HL-60 (cell line): ENCODE data around the gene ROBO1.

ENCODE experiments used
- DNase-seq, 2 experiments: peaks; one replicate each; pipeline ENCODE4 v3.0.0-alpha.2; 2010 to 2020; ENCODE audit warnings: low read depth in 1 of 2, low spot score in 1 of 2
- H3K27ac ChIP-seq: fragments of 250-450 bp; sonication (Bioruptor Pico); replicated peaks from 2 replicates; pipeline ENCODE4 v1.5.1; 2020; ENCODE audit warnings: mild to moderate bottlenecking, moderate library complexity
- H3K27me3 ChIP-seq: fragments of 250-450 bp; sonication (Bioruptor Pico); 2 replicates; pipeline ENCODE4 v1.5.1; 2021; ENCODE audit warnings: mild to moderate bottlenecking, moderate library complexity; ENCODE audit not compliant: insufficient read depth, poor library complexity, severe bottlenecking
- H3K4me3 ChIP-seq: replicated peaks from 2 replicates; pipeline ENCODE4 v1.5.1; 2011; ENCODE audit warnings: mild to moderate bottlenecking, control low read depth, low read length; ENCODE audit not compliant: insufficient read depth
- CTCF ChIP-seq: IDR thresholded peaks from one replicate; pipeline ENCODE4 v1.5.1; 2011; ENCODE audit warnings: low read length, control low read depth, inconsistent platforms; ENCODE audit not compliant: insufficient read depth
- GABPA ChIP-seq: IDR thresholded peaks from 2 replicates; pipeline ENCODE4 v1.6.1; 2012; ENCODE audit warnings: low read depth
- POLR2AphosphoS5 ChIP-seq: IDR thresholded peaks from 2 replicates; pipeline ENCODE4 v1.6.1; 2012; ENCODE audit warnings: low read depth
- SPI1 ChIP-seq: IDR thresholded peaks from 2 replicates; pipeline ENCODE4 v1.6.1; 2012; ENCODE audit warnings: low read depth, mild to moderate bottlenecking, borderline replicate concordance
- TF ChIP-seq, protein P1 (sequence below): IDR thresholded peaks from 2 replicates; pipeline ENCODE4 v1.6.1; 2012; ENCODE audit warnings: low read depth; ENCODE audit not compliant: insufficient replicate concordance

ROBO1 gene

GRCh38 chr3:79215286-79215685 lies 552.5 kb downstream of the ROBO1 start:
- no peak for TF ChIP-seq POLR2AphosphoS5
- TF ChIP-seq, protein P1, sequence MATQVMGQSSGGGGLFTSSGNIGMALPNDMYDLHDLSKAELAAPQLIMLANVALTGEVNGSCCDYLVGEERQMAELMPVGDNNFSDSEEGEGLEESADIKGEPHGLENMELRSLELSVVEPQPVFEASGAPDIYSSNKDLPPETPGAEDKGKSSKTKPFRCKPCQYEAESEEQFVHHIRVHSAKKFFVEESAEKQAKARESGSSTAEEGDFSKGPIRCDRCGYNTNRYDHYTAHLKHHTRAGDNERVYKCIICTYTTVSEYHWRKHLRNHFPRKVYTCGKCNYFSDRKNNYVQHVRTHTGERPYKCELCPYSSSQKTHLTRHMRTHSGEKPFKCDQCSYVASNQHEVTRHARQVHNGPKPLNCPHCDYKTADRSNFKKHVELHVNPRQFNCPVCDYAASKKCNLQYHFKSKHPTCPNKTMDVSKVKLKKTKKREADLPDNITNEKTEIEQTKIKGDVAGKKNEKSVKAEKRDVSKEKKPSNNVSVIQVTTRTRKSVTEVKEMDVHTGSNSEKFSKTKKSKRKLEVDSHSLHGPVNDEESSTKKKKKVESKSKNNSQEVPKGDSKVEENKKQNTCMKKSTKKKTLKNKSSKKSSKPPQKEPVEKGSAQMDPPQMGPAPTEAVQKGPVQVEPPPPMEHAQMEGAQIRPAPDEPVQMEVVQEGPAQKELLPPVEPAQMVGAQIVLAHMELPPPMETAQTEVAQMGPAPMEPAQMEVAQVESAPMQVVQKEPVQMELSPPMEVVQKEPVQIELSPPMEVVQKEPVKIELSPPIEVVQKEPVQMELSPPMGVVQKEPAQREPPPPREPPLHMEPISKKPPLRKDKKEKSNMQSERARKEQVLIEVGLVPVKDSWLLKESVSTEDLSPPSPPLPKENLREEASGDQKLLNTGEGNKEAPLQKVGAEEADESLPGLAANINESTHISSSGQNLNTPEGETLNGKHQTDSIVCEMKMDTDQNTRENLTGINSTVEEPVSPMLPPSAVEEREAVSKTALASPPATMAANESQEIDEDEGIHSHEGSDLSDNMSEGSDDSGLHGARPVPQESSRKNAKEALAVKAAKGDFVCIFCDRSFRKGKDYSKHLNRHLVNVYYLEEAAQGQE, result no peak
- TF ChIP-seq CTCF, result no peak
- TF ChIP-seq GABPA, result no peak
- no peak for TF ChIP-seq SPI1
- no peak for DNase-seq
- H3K4me3 ChIP-seq, result no peak overlapping the region

GRCh38 chr3:79211586-79212359 lies 556.0 kb downstream of the ROBO1 start:
- no peak for DNase-seq
- no peak for TF ChIP-seq CTCF
- TF ChIP-seq, protein P1, result no peak
- TF ChIP-seq SPI1, result no peak
- TF ChIP-seq POLR2AphosphoS5, result no peak
- no peak for TF ChIP-seq GABPA
- Histone ChIP-seq H3K4me3 (no peak overlapping the region), H3K27ac (no peak overlapping the region), H3K27me3 (no peaks in the 10 kb centered on the region)

More at GRCh38 chr3:79215286-79215685, 552.5 kb downstream of the ROBO1 start:
- Histone ChIP-seq H3K27me3 (no peaks in the 10 kb centered on the region), H3K27ac (no peak overlapping the region)

- no peak overlapping the region for H3K27ac ChIP-seq
These were observed 563.4 kb downstream of the ROBO1 start for GRCh38 chr3:79204351-79204750.

More at GRCh38 chr3:79204351-79204750, 563.4 kb downstream of the ROBO1 start:
- no peak for DNase-seq
- Histone ChIP-seq H3K27me3 (no peaks in the 10 kb centered on the region), H3K4me3 (no peak overlapping the region)
- TF ChIP-seq, protein P1, result no peak
- TF ChIP-seq GABPA (no peak), POLR2AphosphoS5 (no peak), SPI1 (no peak), CTCF (no peak)
